Measurements from ENCODE around the gene RIPOR1.

The RIPOR1 gene

GRCh38 chr16:67561824-67562525 is 33.3 kb downstream of the RIPOR1 start:
- DNase-seq: no peak

- no peak for DNase-seq
Measured at GRCh38 chr16:67562526-67562917, 33.9 kb downstream of the RIPOR1 start, which contains the start of gene CTCF. TSS of gene CTCF (plus strand) at chr16:67562526. CDS start at chr16:67610833, 48,307 bp downstream.

- no peak for DNase-seq
Measured at GRCh38 chr16:67562918-67563707, 34.5 kb downstream of the RIPOR1 start.

GRCh38 chr16:67563708-67564468 is 35.3 kb downstream of the RIPOR1 start:
- no peak for DNase-seq

- DNase-seq: no peak
Measured at GRCh38 chr16:67565470-67566100, 37.0 kb downstream of the RIPOR1 start.

GRCh38 chr16:67571464-67571863 is 42.8 kb downstream of the RIPOR1 start:
- no peak for DNase-seq

GRCh38 chr16:67571981-67572431 is 43.4 kb downstream of the RIPOR1 start:
- DNase-seq: no peak

GRCh38 chr16:67579686-67580085 is 51.1 kb downstream of the RIPOR1 start:
- no peak for DNase-seq

- DNase-seq: no peak
Measured at GRCh38 chr16:67580202-67580601, 51.6 kb downstream of the RIPOR1 start.

- no peak for DNase-seq
Measured at GRCh38 chr16:67593288-67593687, 64.7 kb downstream of the RIPOR1 start.

GRCh38 chr16:67593701-67594100 is 65.1 kb downstream of the RIPOR1 start:
- no peak for DNase-seq

GRCh38 chr16:67594256-67594915 is 65.8 kb downstream of the RIPOR1 start:
- DNase-seq: no peak

- no peak for DNase-seq
Measured at GRCh38 chr16:67594956-67595355, 66.3 kb downstream of the RIPOR1 start.
